Stimulated activated CD8-positive, alpha-beta memory T cell treated with anti-CD3 and anti-CD28 coated beads, Interleukin-12 subunit alpha, Interleukin-12 subunit beta, amount 100 ng/mL, for 1 hour (primary cell): ENCODE data around the gene TTN.

Source experiments
- DNase-seq: peaks from one replicate; pipeline ENCODE4 v3.0.0-alpha.2; 2020; ENCODE audit warnings: low read depth

The TTN gene

GRCh38 chr2:178485356-178485755 is 321.9 kb downstream of the TTN start:
- DNase-seq: no peak

- no peak for DNase-seq
Measured at GRCh38 chr2:178484245-178485041, 322.8 kb downstream of the TTN start.

DNA sequence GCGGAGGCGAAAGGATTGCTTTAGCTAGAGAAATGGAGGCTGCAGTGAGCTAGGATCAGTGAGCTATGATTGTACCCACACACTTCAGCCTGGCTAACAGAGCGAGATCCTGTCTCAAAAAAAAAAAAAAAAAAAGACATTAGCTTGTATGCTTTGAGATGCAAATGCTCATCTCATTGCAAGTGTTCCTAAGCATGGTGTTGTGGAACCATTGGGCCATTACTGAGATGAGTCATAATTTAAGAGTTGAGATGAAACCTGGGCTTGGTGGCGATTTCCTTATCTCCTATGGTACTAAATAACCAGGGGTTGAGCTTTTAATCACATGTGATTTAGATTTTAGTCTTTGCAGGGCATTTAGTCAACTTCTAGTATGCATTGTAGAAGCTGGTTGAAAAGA is 324.8 kb downstream of the TTN start:
- no peak for DNase-seq

- peak; percentile 54 for DNase-seq
Measured at GRCh38 chr2:178480227-178481181, 326.7 kb downstream of the TTN start, which contains the start of gene PLEKHA3. Gene PLEKHA3 (plus strand): TSS chr2:178480457. CDS start chr2:178480870, 413 bp downstream.

DNA sequence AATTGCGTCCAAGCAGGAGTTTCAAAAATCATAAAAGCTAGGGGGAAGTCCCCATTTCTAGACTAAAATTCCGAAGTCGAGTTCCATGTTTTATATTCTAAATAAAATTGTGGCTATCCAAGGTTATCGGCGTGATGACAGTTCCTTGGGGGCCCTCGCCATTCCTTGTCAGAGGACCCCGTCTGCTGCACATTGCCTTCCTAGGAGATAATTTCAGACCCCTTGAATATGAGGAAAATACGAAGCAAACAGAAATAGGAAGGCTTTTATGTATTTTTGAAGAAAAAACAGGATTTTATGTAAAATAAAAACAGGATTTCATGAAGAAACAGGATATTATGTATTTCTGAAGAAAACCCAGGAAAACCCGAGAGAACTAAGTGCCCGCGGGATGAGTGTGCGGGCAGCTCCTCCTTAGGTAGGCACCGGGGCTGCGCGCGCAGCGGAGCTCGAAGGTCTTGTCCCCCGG is 327.4 kb downstream of the TTN start:
- DNase-seq: no peak

DNA sequence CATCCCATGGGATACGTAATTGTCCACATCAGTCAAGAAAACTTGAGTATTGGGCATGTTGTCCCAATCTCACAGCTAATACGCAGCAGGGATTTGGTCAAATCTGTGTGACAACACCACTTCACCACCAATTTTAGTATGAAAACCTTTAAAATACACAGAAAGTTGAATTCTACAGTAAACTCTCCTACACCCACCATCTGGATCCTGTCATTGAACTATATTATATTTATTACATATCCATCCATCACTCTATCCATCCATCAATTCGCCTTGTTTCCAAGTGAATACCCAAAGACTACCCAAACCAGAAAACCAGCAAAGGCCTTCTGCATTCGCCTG is 328.0 kb downstream of the TTN start:
- DNase-seq: no peak

DNA sequence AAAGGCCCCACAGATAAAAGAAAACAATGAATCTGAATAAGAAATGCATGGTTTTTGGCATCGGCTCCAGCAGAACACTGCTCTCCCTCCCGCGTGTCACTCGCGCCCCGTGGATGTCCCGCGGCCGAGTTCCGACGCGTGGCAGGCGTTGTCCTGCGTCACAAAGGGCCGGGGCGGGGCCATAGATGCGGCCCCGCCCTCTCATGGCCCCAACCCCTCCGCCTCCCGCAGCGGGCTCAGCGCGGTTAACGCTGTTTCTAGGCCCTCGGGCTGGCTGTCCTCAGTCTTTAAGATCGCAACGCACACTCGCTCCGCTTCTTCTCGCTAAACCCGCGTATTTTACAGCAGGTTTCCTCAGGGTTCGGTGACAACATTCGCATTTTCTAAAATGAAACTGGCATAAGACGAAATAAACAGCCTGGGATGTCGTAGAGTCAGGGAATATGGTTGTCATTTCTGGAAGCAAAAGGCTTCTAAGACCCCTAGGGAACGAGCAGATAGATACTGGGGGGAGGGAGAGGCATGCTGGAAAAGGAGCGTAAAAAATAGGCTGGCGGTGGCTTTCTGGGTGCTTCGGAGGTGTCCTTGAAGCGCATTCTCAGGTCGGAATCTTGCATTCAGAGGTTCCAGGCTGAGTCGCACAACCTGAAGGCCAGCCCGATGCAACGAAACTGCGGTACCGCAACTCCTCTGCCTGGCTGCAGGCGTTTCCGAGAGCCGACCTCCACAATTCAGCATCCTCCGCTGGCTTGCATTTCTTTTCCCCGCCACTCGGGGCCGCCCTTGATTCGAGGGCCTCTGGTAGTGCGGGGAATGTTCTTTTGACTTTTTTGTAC is 328.6 kb downstream of the TTN start, which contains the start of gene FKBP7:
TSS of gene FKBP7 (minus strand) at position 162 of the 836 bp plus-strand sequence. CDS start at position 61, 101 bp downstream.
- DNase-seq: peak; percentile 75

- DNase-seq: no peak
Measured at GRCh38 chr2:178478130-178478438, 329.1 kb downstream of the TTN start.

DNA sequence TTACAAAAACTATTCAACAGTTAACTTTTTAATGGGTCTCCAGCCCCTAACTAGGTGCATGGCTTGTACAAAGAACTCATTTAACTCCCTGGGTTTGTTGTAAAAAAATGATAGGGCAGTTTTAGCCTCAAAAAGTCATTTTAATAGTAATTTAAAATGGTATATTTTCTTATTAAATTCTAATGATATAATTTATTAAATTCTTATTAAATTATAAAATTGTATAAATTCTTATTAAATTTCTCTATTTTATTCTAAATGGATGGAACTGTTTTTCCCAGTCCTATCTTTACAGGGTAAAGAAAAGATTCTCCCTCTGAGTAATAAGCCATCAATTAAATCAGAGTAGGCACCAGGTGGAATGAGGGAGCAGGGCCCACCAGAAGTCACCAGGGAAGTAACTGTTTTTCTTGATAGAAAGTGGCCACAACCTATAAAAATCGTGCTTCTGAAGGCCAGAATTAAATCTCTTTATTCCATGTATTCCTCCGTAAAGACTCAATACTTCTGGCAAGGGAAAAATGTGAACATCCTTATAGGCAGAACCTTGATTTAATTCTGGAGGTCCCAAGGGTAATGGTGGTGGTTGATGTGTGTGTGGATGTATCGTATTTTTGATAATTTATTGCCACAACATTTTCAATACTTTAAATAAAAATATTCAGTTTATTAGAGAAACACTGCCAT is 329.6 kb downstream of the TTN start:
- no peak for DNase-seq

- DNase-seq: no peak
Measured at GRCh38 chr2:178476477-178476876, 330.7 kb downstream of the TTN start.
